Stomach (tissue), 4 donors: ENCODE measurements around the gene EPO.

Source experiments
- CTCF ChIP-seq, 7 experiments: fragments of 450-650 bp in 4 of 7; fragments of 200-600 bp in 3 of 7; sonication (generic) in 3 of 7; IDR thresholded peaks; one replicate each; pipeline ENCODE4 v1.5.1; 2016 to 2019; ENCODE audit warnings: antibody characterized with exemption in 7 of 7, control low read depth in 2 of 7, mild to moderate bottlenecking in 1 of 7
- POLR2A ChIP-seq, 4 donors: fragments of 450-650 bp; IDR thresholded peaks; one replicate each; pipeline ENCODE4 v1.6.1; 2016; ENCODE audit warnings: antibody characterized with exemption in 4 of 4, control low read depth in 2 of 4, mild to moderate bottlenecking in 1 of 4, moderate library complexity in 1 of 4
- POLR2AphosphoS5 ChIP-seq, 3 donors: sonication (generic); formaldehyde crosslinking; IDR thresholded peaks; one replicate each; pipeline ENCODE4 v1.6.1; 2016; ENCODE audit warnings: antibody characterized with exemption in 3 of 3

- TF ChIP-seq CTCF (IDR thresholded peaks at IDR 0.05) (no peak), POLR2AphosphoS5 (IDR thresholded peaks at IDR 0.05) (no peak), POLR2A (IDR thresholded peaks at IDR 0.05) (no peak)
Observed at GRCh38 chr7:100677308-100678267, 42.7 kb upstream of the EPO start.
